ENCODE results near the gene ZBTB6. TPM values are rescaled to one million over a fixed set of nuclear protein-coding genes. Genes with fewer than 3 reads are reported as not detected.
"Not testable (repeated sequence)": the region's sequence is repeated elsewhere in the genome, so short reads cannot be mapped to it uniquely, and the experiment has no call there.

Gene ZBTB6
- total RNA-seq, 1 experiment from 2014 or later: 12.8 TPM

- no peak for DNase-seq (ENCODE audit: low spot score)
Measured at GRCh38 chr9:122923947-122924346, 10.8 kb upstream of the ZBTB6 start.

- DNase-seq (ENCODE audit: low spot score): no peak
Measured at GRCh38 chr9:122922713-122923112, 9.6 kb upstream of the ZBTB6 start.

DNA sequence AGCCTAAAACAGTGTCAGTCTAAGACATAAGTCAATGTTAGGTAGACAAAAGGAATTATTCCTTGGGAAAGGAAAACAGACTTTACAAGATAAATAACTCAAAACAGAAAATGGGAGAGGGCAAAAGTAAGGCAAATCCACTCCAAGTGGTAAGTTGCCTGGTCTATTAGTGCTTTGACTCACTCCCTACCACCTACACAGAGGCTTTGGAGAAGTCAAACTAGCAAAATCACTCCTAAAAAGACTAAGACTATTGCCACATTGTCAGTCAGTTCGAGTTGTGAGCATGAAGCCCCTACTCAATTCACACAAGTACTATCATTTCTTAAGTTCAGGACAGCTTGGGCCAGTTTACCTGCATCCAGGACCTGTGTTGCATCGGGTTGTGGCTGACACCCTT is 5.2 kb upstream of the ZBTB6 start:
- no peak for DNase-seq (ENCODE audit: low spot score)

GRCh38 chr9:122912671-122912963 is 506 bp downstream of the ZBTB6 start:
- no peak for DNase-seq (ENCODE audit: low spot score)

GRCh38 chr9:122906122-122906521 is 7.0 kb downstream of the ZBTB6 start:
- DNase-seq (ENCODE audit: low spot score): not testable (repeated sequence)

GRCh38 chr9:122904823-122905710 is 8.1 kb downstream of the ZBTB6 start, which contains the start of gene RC3H2:
Gene RC3H2 (minus strand): TSS chr9:122905359. CDS start chr9:122897509, 7,850 bp downstream.
- DNase-seq (ENCODE audit: low spot score): peak; percentile 100

- peak; percentile 51 for DNase-seq (ENCODE audit: low spot score)
Measured at GRCh38 chr9:122904466-122904822, 8.7 kb downstream of the ZBTB6 start.

DNA sequence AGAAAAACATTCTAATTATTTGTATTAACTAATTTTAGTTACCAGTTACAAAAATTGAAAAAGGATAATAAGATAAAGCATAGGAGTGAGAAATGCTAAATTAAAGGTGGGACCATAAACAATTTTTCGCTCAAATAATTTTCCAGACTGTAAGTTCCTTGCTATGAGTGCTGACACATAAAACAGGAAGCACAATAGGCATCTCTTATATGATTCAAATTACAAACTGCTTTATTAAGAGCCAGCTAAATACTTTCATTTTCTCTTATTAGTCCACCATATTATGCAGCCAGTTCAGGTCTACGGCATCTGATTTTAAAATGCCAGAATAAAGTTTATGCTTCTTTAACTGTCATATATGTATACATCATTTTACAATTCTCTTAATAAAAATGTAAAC is 12.3 kb downstream of the ZBTB6 start:
- no peak for DNase-seq (ENCODE audit: low spot score)

- DNase-seq (ENCODE audit: low spot score): no peak
Measured at GRCh38 chr9:122897969-122898368, 15.2 kb downstream of the ZBTB6 start.

DNA sequence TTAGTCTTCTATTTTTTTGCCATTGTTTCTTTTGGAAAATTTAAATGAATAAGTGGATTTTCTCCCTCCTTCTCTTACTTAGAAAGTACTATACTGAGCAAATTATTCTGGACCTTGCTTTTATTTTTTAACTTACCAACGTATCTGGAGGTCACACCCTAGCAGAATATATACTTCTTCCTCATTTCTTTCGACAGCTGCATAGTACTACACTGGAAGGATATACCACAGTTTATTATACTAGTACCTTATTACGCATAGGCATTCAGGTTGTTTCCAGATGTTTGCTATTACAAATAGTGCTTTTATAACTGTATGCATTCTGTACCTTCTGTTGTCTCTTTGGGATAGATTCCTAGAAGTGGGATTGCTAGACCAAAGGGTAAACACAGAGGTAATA is 24.6 kb downstream of the ZBTB6 start:
- DNase-seq (ENCODE audit: low spot score): no peak

DNA sequence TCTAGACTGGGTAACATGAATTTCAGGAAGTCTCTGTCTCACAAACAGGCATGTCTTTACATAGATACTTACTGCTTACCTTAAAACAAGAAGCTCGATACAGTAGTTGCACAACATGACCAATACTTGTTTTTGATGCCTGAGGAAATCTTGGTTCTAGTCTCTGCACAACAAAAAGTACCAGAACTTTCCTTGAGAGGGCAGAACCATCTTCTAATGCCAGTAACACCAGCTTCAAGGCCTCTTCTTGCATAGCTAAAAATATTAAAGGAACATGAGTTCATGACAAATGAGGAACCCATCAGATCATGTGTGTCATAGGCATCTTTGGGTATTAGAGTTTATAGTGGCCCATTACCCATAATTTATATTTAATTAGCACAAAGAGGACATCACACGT is 30.0 kb downstream of the ZBTB6 start:
- DNase-seq (ENCODE audit: low spot score): no peak

DNA sequence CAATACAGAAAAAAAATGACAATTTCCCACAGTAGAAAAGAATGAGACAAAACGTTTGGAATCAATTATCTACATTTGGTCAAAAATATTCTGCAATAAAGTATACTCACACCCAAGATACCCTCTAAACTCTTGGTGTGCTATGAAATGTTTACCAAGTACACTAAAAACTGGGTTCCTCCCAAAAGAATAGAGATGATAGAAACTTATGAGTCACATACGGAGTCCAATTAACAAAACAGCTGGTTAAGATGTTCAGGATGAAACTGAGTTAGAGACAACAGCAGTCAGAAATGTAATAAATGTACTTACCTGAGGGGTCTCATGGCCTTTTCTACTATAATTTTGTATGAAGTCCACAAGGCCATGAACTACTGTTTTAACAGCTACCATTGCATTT is 33.7 kb downstream of the ZBTB6 start:
- no peak for DNase-seq (ENCODE audit: low spot score)

- no peak for DNase-seq (ENCODE audit: low spot score)
Measured at GRCh38 chr9:122875523-122875922, 37.6 kb downstream of the ZBTB6 start.

DNA sequence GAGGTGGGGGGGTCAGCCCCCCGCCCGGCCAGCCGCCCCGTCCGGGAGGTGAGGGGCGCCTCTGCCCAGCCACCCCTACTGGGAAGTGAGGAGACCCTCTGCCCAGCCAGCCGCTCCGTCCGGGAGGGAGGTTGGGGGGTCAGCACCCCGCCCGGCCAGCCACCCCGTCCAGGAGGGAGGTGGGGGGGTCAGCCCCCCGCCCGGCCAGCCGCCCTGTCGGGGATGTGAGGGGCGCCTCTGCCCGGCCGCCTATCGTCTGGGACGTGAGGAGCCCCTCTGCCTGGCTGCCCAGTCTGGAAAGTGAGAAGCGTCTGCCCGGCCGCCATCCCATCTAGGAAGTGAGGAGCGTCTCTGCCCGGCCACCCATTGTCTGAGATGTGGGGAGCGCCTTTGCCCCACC is 45.8 kb downstream of the ZBTB6 start:
- not testable (repeated sequence) for DNase-seq (ENCODE audit: low spot score)

DNA sequence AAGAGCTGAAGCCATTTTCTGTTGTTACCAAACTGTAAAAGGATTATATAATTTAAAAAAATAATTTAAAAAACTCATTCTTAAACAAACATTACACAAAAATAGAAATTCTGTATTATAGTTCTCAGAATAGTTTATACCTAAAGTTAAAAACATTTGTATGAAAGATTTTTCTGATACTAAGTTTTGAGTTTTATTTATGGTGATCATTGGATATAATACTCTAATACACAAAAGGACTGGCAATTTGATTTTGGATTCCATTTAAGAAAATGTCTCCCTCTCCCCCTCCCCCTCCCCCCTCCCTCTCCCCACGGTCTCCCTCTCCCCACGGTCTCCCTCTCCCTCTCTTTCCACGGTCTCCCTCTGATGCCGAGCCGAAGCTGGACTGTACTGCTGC is 47.0 kb downstream of the ZBTB6 start:
- no peak for DNase-seq (ENCODE audit: low spot score)

GRCh38 chr9:122865300-122865699 is 47.8 kb downstream of the ZBTB6 start:
- DNase-seq (ENCODE audit: low spot score): no peak

- no peak for DNase-seq (ENCODE audit: low spot score)
Measured at GRCh38 chr9:122863407-122863806, 49.7 kb downstream of the ZBTB6 start.

DNA sequence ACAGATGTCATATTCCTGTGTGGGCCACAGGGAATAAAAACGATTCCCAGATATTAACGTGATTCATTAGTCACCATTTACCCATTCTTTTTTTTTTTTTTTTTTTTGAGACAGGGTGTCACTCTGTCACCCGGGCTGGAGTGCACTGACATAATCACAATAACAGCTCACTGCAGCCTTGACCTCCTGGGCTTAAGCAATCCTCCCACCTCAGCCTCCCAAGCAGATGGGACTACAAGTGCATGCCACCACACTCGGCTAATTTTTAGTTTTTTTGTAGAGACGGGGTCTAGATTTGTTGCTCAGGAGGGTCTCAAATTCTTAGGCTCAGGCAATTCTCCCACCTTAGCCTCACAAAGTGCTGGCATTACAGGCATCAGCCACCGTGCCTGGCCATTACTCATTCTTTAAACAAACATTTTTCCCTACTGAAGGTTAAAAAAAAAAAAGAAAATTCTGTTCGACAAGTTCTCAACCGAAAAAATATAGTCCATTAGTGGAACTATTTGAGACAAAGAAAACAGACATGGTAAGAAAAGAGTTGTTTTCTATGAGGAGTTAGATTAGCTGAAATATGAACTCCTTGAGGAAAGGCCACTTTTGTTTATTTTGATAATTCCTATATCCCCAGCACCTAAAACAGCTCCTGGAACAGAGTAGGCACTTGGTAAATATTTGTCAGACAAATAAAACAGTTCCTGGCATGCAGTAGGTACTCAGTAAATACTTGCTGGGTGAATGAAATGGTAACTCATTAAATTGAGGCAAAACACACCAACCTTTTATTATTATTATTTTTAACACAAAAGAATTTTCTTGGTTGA is 52.6 kb downstream of the ZBTB6 start:
- no peak for DNase-seq (ENCODE audit: low spot score)

Other genes starting within 250 kb of the ZBTB6 start
- gene OR1L3, start 238.2 kb downstream of the ZBTB6 start, total RNA-seq (2014; rRNA removed; shearing (Covaris generic)): not detected in 2 replicates
- gene OR1L4, start 189.3 kb downstream of the ZBTB6 start, total RNA-seq (2014; rRNA removed; shearing (Covaris generic)): not detected in 2 replicates
- not detected in 2 replicates for gene OR1L6, start 171.0 kb downstream of the ZBTB6 start, total RNA-seq (2014; rRNA removed; shearing (Covaris generic))
- gene OR5C1, start 124.4 kb downstream of the ZBTB6 start, total RNA-seq (2014; rRNA removed; shearing (Covaris generic)): not detected in 2 replicates
- not detected in 2 replicates for gene OR1K1, start 113.2 kb downstream of the ZBTB6 start, total RNA-seq (2014; rRNA removed; shearing (Covaris generic))
- gene PDCL, start 84.7 kb downstream of the ZBTB6 start, total RNA-seq (2014; rRNA removed; shearing (Covaris generic)): 51.6 and 54.3 TPM in 2 replicates
- 59.9 and 62.0 TPM in 2 replicates for gene RC3H2, start 8.0 kb downstream of the ZBTB6 start, total RNA-seq (2014; rRNA removed; shearing (Covaris generic))
- gene ZBTB26, start 18.2 kb upstream of the ZBTB6 start, total RNA-seq (2014; rRNA removed; shearing (Covaris generic)): 6.1 and 10.2 TPM in 2 replicates
- gene RABGAP1, start 27.7 kb upstream of the ZBTB6 start, total RNA-seq (2014; rRNA removed; shearing (Covaris generic)): 24.2 and 33.3 TPM in 2 replicates
- not detected in 2 replicates for gene GPR21, start 120.3 kb upstream of the ZBTB6 start, total RNA-seq (2014; rRNA removed; shearing (Covaris generic))